Testis (tissue), 2 donors: Measurements from ENCODE around the gene MYO1G.

ENCODE experiments used
- CTCF ChIP-seq, 3 experiments: fragments of 450-650 bp in 2 of 3; fragments of 200-600 bp in 1 of 3; sonication (generic) in 1 of 3; IDR thresholded peaks; one replicate each; pipeline ENCODE4 v1.5.1; 2016 to 2019; ENCODE audit warnings: antibody characterized with exemption in 3 of 3, mild to moderate bottlenecking in 2 of 3, moderate library complexity in 1 of 3
- POLR2A ChIP-seq: fragments of 450-650 bp; IDR thresholded peaks from one replicate; pipeline ENCODE4 v1.6.1; 2017; ENCODE audit warnings: antibody characterized with exemption, mild to moderate bottlenecking, moderate library complexity

GRCh38 chr7:44987457-44987856 is 8.6 kb upstream of the MYO1G start:
- TF ChIP-seq CTCF (IDR thresholded peaks at IDR 0.05) (no peak), POLR2A (no peak)
